Left ventricle myocardium inferior (tissue), 1 donor: Measurements from ENCODE around the gene DPEP2NB. TPM values are rescaled to one million over a fixed set of nuclear protein-coding genes. Genes with fewer than 3 reads are reported as not detected.

Experiments
- DNase-seq: peaks from one replicate; pipeline ENCODE4 v3.0.0-alpha.2; 2020
- H3K27ac ChIP-seq: fragments of 200-600 bp; replicated peaks from 2 replicates; pipeline ENCODE4 v1.8.0; 2021
- H3K27me3 ChIP-seq: fragments of 200-600 bp; 2 replicates; pipeline ENCODE4 v1.8.0; 2021; ENCODE audit warnings: low read depth
- H3K36me3 ChIP-seq: fragments of 200-600 bp; 2 replicates; pipeline ENCODE4 v1.8.0; 2021
- H3K4me1 ChIP-seq: fragments of 200-600 bp; 2 replicates; pipeline ENCODE4 v1.8.0; 2021
- H3K4me3 ChIP-seq: fragments of 200-600 bp; 2 replicates; pipeline ENCODE4 v1.8.0; 2021; ENCODE audit warnings: mild to moderate bottlenecking, moderate library complexity
- H3K9me3 ChIP-seq: fragments of 200-600 bp; replicated peaks from 2 replicates; pipeline ENCODE4 v1.8.0; 2021
- intact Hi-C: fragments of 100-400 bp; cut with micrococcal nuclease; formaldehyde crosslinking; loops from one replicate; pipeline ENCODE4 v1.11.0; 2022
- total RNA-seq: library from RNA; stranded (reverse); fragmentation: NEBNext Ultra II Directional; extraction: Animal tissue kit (Norgen Biotek cat#: 25700); gene quantifications from one replicate; pipeline ENCODE4 v1.2.1, GENCODE V29; 2021
- TF ChIP-seq, protein P1 (sequence below): fragments of 200-600 bp; IDR thresholded peaks from 2 replicates; pipeline ENCODE4 v1.8.0; 2021; ENCODE audit warnings: antibody characterized with exemption, mild to moderate bottlenecking, borderline replicate concordance
- donor health status: DM: no; HTN: yes; CAD: no; lungs with severe emphysema.

DPEP2NB gene
- total RNA-seq, 1 donor from 2014 or later = not detected

DNA sequence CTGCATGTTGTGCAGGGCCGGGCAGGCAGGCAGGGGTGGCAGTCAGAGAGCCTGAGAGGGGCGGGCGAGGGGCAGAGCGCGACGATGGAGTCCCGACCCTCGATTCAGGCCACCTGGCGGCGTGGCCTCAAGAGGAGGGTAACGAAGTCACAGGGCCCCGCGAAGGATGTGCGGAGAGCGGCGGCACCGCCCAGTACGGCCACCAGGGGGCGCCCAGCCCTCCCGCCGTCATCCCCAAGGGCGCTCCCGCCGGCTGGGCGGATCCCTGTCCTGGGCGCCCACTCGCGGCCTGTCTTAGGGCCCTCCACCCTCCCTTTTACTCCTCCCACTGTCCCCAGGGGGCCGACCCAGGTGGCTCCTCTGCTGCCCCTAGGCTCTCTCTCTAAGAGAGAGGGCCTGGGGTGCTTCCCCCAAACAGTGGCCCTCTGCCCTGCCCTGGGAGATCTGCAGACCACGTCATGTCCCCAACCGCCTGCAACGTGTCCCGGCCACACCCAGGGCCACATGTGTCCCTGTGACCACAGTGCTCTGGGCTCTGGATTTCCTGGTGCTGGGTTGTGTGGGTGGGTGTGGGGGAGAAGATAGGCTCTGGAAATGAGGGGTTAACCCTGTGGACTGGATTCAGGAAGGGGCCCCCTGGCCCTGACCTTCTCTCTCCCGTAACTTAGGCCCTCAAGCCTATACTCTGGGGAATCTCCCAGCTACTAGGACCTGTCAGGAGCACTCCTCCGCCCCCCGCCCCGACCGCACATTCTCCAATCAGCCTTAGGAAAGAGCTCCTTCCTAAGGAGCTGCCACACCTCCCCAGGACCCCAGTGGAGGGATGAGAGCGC is 22.3 kb downstream of the DPEP2NB start:
- no peaks in the 10 kb centered on the region for H3K9me3 ChIP-seq
- intact Hi-C loops = no loop called here
- H3K4me1 ChIP-seq = peaks cover 16% of the 10 kb centered on the region
- TF ChIP-seq, protein P1, sequence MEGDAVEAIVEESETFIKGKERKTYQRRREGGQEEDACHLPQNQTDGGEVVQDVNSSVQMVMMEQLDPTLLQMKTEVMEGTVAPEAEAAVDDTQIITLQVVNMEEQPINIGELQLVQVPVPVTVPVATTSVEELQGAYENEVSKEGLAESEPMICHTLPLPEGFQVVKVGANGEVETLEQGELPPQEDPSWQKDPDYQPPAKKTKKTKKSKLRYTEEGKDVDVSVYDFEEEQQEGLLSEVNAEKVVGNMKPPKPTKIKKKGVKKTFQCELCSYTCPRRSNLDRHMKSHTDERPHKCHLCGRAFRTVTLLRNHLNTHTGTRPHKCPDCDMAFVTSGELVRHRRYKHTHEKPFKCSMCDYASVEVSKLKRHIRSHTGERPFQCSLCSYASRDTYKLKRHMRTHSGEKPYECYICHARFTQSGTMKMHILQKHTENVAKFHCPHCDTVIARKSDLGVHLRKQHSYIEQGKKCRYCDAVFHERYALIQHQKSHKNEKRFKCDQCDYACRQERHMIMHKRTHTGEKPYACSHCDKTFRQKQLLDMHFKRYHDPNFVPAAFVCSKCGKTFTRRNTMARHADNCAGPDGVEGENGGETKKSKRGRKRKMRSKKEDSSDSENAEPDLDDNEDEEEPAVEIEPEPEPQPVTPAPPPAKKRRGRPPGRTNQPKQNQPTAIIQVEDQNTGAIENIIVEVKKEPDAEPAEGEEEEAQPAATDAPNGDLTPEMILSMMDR = peak; percentile 100
- peak overlapping the region; percentile 60 for H3K4me3 ChIP-seq
- DNase-seq = peak; percentile 85
- no peaks in the 10 kb centered on the region for H3K36me3 ChIP-seq
- H3K27me3 ChIP-seq = no peaks in the 10 kb centered on the region
- peak overlapping the region; percentile 87 for H3K27ac ChIP-seq

DNA sequence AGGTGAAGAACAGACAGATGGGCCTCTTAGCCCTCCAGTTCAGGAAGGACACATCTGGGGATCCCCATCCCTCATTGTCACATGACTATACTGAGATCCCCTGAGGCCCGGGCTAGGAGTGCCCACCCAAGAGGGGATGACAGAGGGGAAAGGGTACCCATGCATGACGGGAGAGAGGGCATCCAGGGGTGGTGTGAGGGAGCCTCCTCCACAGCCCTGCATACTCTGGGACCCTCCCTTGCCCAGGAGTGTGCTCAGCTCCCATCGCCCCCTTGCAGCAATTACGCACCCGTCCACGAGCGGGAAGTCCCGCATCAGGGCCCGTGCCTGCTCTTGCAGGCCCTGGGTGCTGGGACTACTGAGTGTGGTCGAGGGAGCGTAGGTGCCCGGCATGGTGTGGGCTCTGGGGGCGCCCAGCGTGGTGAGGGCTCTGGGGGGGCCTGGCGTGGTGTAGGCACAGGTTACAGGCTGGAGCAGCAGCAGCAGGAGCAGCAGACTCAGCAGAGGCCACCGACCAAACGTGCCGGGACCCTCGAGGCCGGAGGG is 23.0 kb downstream of the DPEP2NB start:
- Histone ChIP-seq H3K27me3 (no peaks in the 10 kb centered on the region), H3K4me3 (peak overlapping the region; percentile 60), H3K9me3 (no peaks in the 10 kb centered on the region), H3K27ac (peak overlapping the region; percentile 87), H3K4me1 (peaks cover 16% of the 10 kb centered on the region), H3K36me3 (no peaks in the 10 kb centered on the region)
- intact Hi-C loops = no loop called here
- no peak for DNase-seq
- TF ChIP-seq, protein P1 = no peak

DNA sequence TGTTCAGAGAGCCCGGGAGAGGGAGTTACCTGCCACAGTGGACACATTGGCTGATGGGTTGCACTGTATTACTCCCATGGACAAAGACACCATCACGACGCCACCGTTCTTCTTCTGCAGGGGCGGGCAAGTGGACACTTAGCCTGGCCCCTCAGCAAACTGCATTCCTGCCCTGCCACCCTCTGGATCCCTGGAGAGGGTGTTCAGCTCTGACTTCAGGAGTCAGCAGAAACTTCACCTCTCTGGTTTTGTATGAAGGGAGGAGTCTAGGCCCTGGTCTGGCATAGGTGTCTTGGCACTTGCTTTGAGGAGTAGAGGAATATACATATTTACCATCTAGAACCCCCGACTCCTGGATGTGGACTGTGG is 25.7 kb downstream of the DPEP2NB start:
- Histone ChIP-seq H3K4me1 (peaks cover 32% of the 10 kb centered on the region), H3K36me3 (no peaks in the 10 kb centered on the region), H3K27ac (no peak overlapping the region), H3K9me3 (no peaks in the 10 kb centered on the region), H3K4me3 (no peak overlapping the region), H3K27me3 (no peaks in the 10 kb centered on the region)
- TF ChIP-seq, protein P1 = no peak
- intact Hi-C loops = no loop called here
- no peak for DNase-seq

DNA sequence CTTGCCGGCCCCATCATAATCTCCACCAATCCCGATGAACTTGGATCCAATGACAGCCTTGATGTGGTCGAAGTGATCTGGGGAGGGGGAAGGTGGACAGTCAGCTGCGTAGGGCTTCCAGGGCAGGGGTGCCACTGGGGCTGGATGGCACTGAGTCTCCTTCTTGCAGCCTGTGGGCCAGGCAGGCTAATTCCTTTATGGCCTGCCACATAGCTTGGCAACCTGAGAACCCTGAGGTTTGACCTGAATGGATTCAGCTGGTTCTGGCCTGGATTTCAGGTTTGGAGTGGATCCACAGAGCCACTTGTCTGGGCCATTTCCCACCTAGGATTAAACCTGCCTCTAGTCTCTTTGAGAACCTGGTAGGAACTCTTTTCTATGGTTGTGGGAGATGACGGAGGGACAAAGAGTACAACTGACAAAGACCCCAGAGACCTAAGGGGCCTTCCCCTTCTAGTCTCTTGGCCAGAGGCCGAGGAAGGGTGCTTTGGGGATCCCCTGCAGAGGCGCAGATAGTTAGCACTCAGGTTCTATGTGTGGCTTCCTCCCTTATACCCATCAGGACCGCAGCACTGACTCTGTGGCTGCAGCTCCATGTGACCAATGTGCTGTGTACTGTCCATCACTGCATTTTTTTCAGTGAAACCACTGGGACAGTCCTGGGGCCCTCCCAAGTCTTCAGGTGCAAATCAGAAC is 26.2 kb downstream of the DPEP2NB start:
- no peak for DNase-seq
- no peaks in the 10 kb centered on the region for H3K27me3 ChIP-seq
- TF ChIP-seq, protein P1 = no peak
- peaks cover 37% of the 10 kb centered on the region for H3K4me1 ChIP-seq
- intact Hi-C loops = no loop called here
- no peaks in the 10 kb centered on the region for H3K9me3 ChIP-seq
- H3K36me3 ChIP-seq = no peaks in the 10 kb centered on the region
- no peak overlapping the region for H3K27ac ChIP-seq
- no peak overlapping the region for H3K4me3 ChIP-seq

DNA sequence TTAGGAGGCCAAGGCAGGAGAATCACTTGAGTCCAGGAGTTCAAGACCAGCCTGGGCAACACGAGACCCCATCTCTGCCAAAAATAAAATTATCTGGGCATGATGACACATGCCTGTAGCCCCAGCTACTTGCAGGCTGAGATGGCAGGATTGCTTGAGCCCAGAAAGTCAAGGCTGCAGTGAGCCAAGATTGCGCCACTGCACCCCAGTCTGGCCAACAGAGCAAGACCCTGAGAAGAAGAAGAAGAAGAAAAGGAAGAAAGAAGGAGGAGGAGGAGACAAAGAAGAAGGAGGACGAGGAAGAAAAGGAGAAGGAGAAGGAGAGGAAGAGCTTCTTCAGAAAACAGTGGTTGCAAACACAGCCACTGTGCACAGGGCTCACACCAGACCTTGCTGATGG is 27.0 kb downstream of the DPEP2NB start:
- H3K9me3 ChIP-seq = no peaks in the 10 kb centered on the region
- no peak for DNase-seq
- H3K27me3 ChIP-seq = no peaks in the 10 kb centered on the region
- intact Hi-C loops = no loop called here
- no peaks in the 10 kb centered on the region for H3K36me3 ChIP-seq
- no peak overlapping the region for H3K4me3 ChIP-seq
- no peak overlapping the region for H3K27ac ChIP-seq
- TF ChIP-seq, protein P1 = no peak
- H3K4me1 ChIP-seq = peaks cover 41% of the 10 kb centered on the region
